ENCODE measurements around the gene PSMD7.

The PSMD7 gene

DNA sequence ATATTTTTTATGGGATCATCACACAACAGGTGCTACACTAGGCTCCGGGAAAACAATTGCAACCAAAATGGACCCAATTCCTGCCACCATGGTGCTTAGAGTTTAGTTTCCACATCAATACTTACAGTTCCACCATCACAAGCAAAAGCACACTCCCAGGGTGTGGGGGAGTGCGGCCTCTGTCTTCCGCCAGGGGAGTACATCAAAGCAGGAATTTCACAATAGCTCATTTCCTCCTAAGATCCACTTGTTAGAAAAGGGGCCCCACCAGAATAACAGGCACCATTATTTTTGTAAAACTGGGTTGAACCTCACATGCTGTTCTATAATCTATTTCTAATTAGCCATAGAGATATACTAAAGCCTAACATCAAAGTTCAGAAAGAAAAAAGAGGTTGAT, 44.3 kb upstream of the PSMD7 start:
- TF ChIP-seq EZH2phosphoT487 (IDR thresholded peaks at IDR 0.05; ENCODE audit: borderline replicate concordance, low read length) = no peak
- TF ChIP-seq, protein P1, sequence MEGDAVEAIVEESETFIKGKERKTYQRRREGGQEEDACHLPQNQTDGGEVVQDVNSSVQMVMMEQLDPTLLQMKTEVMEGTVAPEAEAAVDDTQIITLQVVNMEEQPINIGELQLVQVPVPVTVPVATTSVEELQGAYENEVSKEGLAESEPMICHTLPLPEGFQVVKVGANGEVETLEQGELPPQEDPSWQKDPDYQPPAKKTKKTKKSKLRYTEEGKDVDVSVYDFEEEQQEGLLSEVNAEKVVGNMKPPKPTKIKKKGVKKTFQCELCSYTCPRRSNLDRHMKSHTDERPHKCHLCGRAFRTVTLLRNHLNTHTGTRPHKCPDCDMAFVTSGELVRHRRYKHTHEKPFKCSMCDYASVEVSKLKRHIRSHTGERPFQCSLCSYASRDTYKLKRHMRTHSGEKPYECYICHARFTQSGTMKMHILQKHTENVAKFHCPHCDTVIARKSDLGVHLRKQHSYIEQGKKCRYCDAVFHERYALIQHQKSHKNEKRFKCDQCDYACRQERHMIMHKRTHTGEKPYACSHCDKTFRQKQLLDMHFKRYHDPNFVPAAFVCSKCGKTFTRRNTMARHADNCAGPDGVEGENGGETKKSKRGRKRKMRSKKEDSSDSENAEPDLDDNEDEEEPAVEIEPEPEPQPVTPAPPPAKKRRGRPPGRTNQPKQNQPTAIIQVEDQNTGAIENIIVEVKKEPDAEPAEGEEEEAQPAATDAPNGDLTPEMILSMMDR (IDR thresholded peaks at IDR 0.05; ENCODE audit: low read depth, low read length, poor library complexity, severe bottlenecking) = no peak
- Histone ChIP-seq H3K4me3 (ENCODE audit: low read length) (no peak overlapping the region), H3K79me2 (ENCODE audit: control insufficient read depth, low read length) (no peaks in the 10 kb centered on the region), H3K27me3 (ENCODE audit: control insufficient read depth, low read length) (no peaks in the 10 kb centered on the region), H3K4me2 (ENCODE audit: low read length) (no peak overlapping the region), H3K9me3 (ENCODE audit: control insufficient read depth, insufficient read depth, low read length) (no peaks in the 10 kb centered on the region), H3K4me1 (ENCODE audit: control insufficient read depth, low read length) (no peaks in the 10 kb centered on the region), H3K36me3 (ENCODE audit: control insufficient read depth, low read length) (no peaks in the 10 kb centered on the region), H4K20me1 (ENCODE audit: control insufficient read depth, insufficient read depth, low read depth, low read length) (no peaks in the 10 kb centered on the region), H3K27ac (ENCODE audit: low read depth, low read length) (no peak overlapping the region), H3F3A (ENCODE audit: control insufficient read depth, insufficient read depth) (no peaks in the 10 kb centered on the region), H3K9me2 (replicated peaks; ENCODE audit: control insufficient read depth, low read length) (no peaks in the 10 kb centered on the region)

DNA sequence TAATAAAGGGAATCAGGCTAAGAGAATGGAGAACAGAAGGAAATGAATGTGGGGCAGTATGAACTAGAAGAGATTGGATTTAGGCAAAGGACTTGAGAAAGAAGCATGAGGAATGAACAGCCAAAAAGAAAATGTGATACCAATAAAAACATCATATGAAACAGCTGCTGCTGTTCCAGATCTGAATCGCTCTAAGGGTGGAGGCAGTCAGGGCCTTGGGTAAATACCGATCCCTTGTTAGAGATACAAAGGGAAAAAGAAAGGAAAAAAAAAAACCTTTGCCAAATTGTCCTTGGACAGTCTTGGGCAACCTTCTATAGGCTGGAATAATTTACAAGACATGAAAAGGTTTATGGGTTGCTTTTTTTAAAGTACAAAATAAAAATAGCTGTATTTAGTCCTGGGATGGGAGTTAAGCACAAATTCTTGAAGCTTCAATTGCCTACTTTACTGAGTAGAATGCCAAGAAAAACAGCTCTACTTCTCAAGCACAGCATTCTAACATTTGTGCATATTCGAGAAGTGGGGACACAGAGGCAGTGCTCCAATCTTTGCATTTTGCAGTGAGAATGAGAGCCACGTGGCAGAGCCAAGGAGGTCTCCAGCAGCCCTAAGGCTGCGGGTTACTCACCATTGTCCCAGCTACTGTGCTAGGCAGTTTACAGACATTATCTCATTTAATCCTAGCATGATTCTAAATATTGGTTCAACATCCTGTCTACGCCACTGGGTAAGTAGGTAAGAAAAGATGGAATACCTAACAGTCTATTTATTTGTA, 43.3 kb upstream of the PSMD7 start:
- no peaks in the 10 kb centered on the region for H3K36me3 ChIP-seq (ENCODE audit: control insufficient read depth, low read length)
- H3K4me1 ChIP-seq (ENCODE audit: control insufficient read depth, low read length) = no peaks in the 10 kb centered on the region
- no peaks in the 10 kb centered on the region for H4K20me1 ChIP-seq (ENCODE audit: control insufficient read depth, insufficient read depth, low read depth, low read length)
- TF ChIP-seq EZH2phosphoT487 (IDR thresholded peaks at IDR 0.05; ENCODE audit: borderline replicate concordance, low read length) = no peak
- TF ChIP-seq, protein P1 (IDR thresholded peaks at IDR 0.05; ENCODE audit: low read depth, low read length, poor library complexity, severe bottlenecking) = no peak
- no peaks in the 10 kb centered on the region for H3K9me3 ChIP-seq (ENCODE audit: control insufficient read depth, insufficient read depth, low read length)
- no peaks in the 10 kb centered on the region for H3K79me2 ChIP-seq (ENCODE audit: control insufficient read depth, low read length)
- no peak overlapping the region for H3K4me3 ChIP-seq (ENCODE audit: low read length)
- H3K9me2 ChIP-seq (replicated peaks; ENCODE audit: control insufficient read depth, low read length) = no peaks in the 10 kb centered on the region
- H3K4me2 ChIP-seq (ENCODE audit: low read length) = no peak overlapping the region
- H3K27me3 ChIP-seq (ENCODE audit: control insufficient read depth, low read length) = no peaks in the 10 kb centered on the region
- no peaks in the 10 kb centered on the region for H3F3A ChIP-seq (ENCODE audit: control insufficient read depth, insufficient read depth)
- H3K27ac ChIP-seq (ENCODE audit: low read depth, low read length) = no peak overlapping the region

DNA sequence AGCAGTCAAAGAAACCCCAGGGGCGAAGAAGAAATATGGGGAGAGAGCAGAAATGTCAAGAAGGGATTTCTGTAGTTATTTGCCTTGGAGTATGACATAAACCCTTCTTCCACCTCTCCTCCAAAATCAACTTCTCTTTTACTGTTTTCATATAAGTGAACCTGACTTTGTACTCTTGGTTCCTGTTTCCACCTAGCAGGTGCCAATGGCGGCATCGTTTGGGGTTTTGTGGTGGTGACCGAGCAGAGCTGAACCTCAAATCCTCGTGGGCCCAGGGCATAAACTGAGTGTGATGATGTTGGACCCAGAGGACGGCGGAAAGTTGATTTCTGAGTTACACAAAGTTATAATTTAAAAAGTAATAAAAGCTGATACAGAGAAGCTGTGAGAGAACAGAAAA, 39.6 kb upstream of the PSMD7 start:
- Histone ChIP-seq H4K20me1 (ENCODE audit: control insufficient read depth, insufficient read depth, low read depth, low read length) (no peaks in the 10 kb centered on the region), H3F3A (ENCODE audit: control insufficient read depth, insufficient read depth) (no peaks in the 10 kb centered on the region), H3K27me3 (ENCODE audit: control insufficient read depth, low read length) (no peaks in the 10 kb centered on the region), H3K4me3 (ENCODE audit: low read length) (no peak overlapping the region), H3K9me2 (replicated peaks; ENCODE audit: control insufficient read depth, low read length) (no peaks in the 10 kb centered on the region), H3K36me3 (ENCODE audit: control insufficient read depth, low read length) (no peaks in the 10 kb centered on the region), H3K9me3 (ENCODE audit: control insufficient read depth, insufficient read depth, low read length) (no peaks in the 10 kb centered on the region), H3K79me2 (ENCODE audit: control insufficient read depth, low read length) (no peaks in the 10 kb centered on the region), H3K4me2 (ENCODE audit: low read length) (no peak overlapping the region), H3K27ac (ENCODE audit: low read depth, low read length) (no peak overlapping the region), H3K4me1 (ENCODE audit: control insufficient read depth, low read length) (no peaks in the 10 kb centered on the region)
- no peak for TF ChIP-seq EZH2phosphoT487 (IDR thresholded peaks at IDR 0.05; ENCODE audit: borderline replicate concordance, low read length)
- TF ChIP-seq, protein P1 (IDR thresholded peaks at IDR 0.05; ENCODE audit: low read depth, low read length, poor library complexity, severe bottlenecking) = no peak

Measured in DOHH2 (cell line).